HG02973 (cell line): ENCODE measurements around the gene SLX1A.
"Not testable (repeated sequence)": the region's sequence is repeated elsewhere in the genome, so short reads cannot be mapped to it uniquely, and the experiment has no call there.

Experiments used
- ATAC-seq: cut with Tn5 transposase; IDR thresholded peaks from one replicate; pipeline ENCODE4 v1.9.1; 2021; ENCODE audit warnings: moderate library complexity; ENCODE audit not compliant: unreplicated experiment

SLX1A gene

DNA sequence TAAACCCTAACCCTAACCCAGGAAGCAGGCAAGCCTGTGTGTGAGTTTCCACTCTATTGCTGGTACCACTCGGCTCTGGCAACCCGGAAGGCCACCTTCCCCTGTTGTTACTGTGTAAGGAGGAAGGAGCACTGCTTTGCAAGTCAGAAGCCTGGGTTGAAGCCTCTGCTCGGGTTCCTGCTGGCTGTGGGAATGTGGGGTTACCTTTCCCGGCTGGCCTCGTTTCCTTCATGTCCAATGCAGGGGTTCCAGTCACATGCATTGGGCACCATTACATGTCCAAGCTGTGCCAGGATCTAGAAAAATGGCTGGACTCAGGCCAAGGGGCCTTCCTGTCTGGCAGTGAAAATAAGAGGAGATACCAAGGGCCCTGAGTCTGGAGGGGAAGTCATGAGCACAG is 23.4 kb downstream of the SLX1A start:
- not testable (repeated sequence) for ATAC-seq
